H1 (cell line): Measurements from ENCODE around the gene ANKRD17. TPM values are rescaled to one million over a fixed set of nuclear protein-coding genes. Genes with fewer than 3 reads are reported as not detected.

Experiments used
- ASH2L ChIP-seq: fragments of 200-600, 300-600 bp; sonication (generic); IDR thresholded peaks from one replicate; pipeline ENCODE4 v1.7.1; 2017; ENCODE audit warnings: low read length
- BCL11A ChIP-seq, 2 experiments: IDR thresholded peaks; one replicate each; pipeline ENCODE4 v1.6.1; 2011; ENCODE audit warnings: low read depth in 2 of 2, low read length in 2 of 2, mild to moderate bottlenecking in 2 of 2
- CHD1 ChIP-seq: IDR thresholded peaks from 2 replicates; pipeline ENCODE4 v1.6.1; 2012; ENCODE audit warnings: low read depth, low read length, improper control_type of control experiment
- CREB1 ChIP-seq: IDR thresholded peaks from 2 replicates; pipeline ENCODE4 v1.6.1; 2012; ENCODE audit warnings: inconsistent platforms
- EGR1 ChIP-seq: IDR thresholded peaks from 2 replicates; pipeline ENCODE4 v1.6.1; 2011; ENCODE audit warnings: low read depth, low read length, borderline replicate concordance
- JUN ChIP-seq: IDR thresholded peaks from 2 replicates; pipeline ENCODE4 v1.6.1; 2011; ENCODE audit warnings: low read depth, mild to moderate bottlenecking, improper control_type of control experiment, low read length
- JUND ChIP-seq: IDR thresholded peaks from 2 replicates; pipeline ENCODE4 v1.6.1; 2011; ENCODE audit warnings: mild to moderate bottlenecking, improper control_type of control experiment, low read length
- KDM1A ChIP-seq: fragments of 200-600, 300-600 bp; sonication (generic); IDR thresholded peaks from 2 replicates; pipeline ENCODE4 v1.7.1; 2016; ENCODE audit warnings: mild to moderate bottlenecking, low read length, borderline replicate concordance
- KDM4A ChIP-seq: IDR thresholded peaks from one replicate; pipeline ENCODE4 v1.7.1; 2012; ENCODE audit warnings: low read depth, mild to moderate bottlenecking, moderate library complexity, low read length, inconsistent platforms; ENCODE audit not compliant: severe bottlenecking
- KDM5A ChIP-seq: fragments of 200-600 bp; IDR thresholded peaks from 2 replicates; pipeline ENCODE4 v1.7.1; 2012; ENCODE audit warnings: mild to moderate bottlenecking, low read length, inconsistent platforms, mixed read lengths
- NANOG ChIP-seq: IDR thresholded peaks from 2 replicates; pipeline ENCODE4 v1.6.1; 2011; ENCODE audit warnings: low read length, low read depth, mild to moderate bottlenecking, inconsistent platforms; ENCODE audit not compliant: insufficient read depth, poor library complexity, severe bottlenecking
- NRF1 ChIP-seq: IDR thresholded peaks from 2 replicates; pipeline ENCODE4 v1.6.1; 2011; ENCODE audit warnings: mild to moderate bottlenecking, low read depth, low read length, improper control_type of control experiment
- POLR2A ChIP-seq, 2 experiments: IDR thresholded peaks; 1 replicate in 1 of 2; 2 replicates in 1 of 2; pipeline ENCODE4 v1.6.1; 2011; ENCODE audit warnings: low read depth in 2 of 2, low read length in 2 of 2, mild to moderate bottlenecking in 2 of 2; ENCODE audit errors: control extremely low read depth in 1 of 2
- POLR2AphosphoS5 ChIP-seq: IDR thresholded peaks from 2 replicates; pipeline ENCODE4 v1.6.1; 2011; ENCODE audit warnings: low read depth, low read length
- RAD21 ChIP-seq, 2 experiments: IDR thresholded peaks in 1 of 2; conservative IDR thresholded peaks in 1 of 2; 2 replicates each; pipeline ENCODE4 v1.6.1; 2011; ENCODE audit warnings: low read depth in 2 of 2, low read length in 2 of 2, improper control_type of control experiment in 1 of 2, inconsistent platforms in 1 of 2, mild to moderate bottlenecking in 1 of 2, moderate library complexity in 1 of 2
- RBBP5 ChIP-seq: IDR thresholded peaks from 2 replicates; pipeline ENCODE4 v1.7.1; 2012; ENCODE audit warnings: low read depth, mild to moderate bottlenecking, inconsistent platforms, low read length, moderate library complexity, borderline replicate concordance
- SIN3A ChIP-seq, 2 experiments: IDR thresholded peaks in 1 of 2; conservative IDR thresholded peaks in 1 of 2; 2 replicates each; pipeline ENCODE4 v1.6.1; 2011 to 2012; ENCODE audit warnings: low read length in 2 of 2, improper control_type of control experiment in 1 of 2, low read depth in 1 of 2, mild to moderate bottlenecking in 1 of 2
- SP1 ChIP-seq: IDR thresholded peaks from 2 replicates; pipeline ENCODE4 v1.6.1; 2011; ENCODE audit warnings: low read depth, low read length
- SP4 ChIP-seq: IDR thresholded peaks from 2 replicates; pipeline ENCODE4 v1.6.1; 2012; ENCODE audit warnings: low read length, inconsistent platforms
- TBP ChIP-seq: IDR thresholded peaks from 2 replicates; pipeline ENCODE4 v1.6.1; 2011; ENCODE audit warnings: low read depth, low read length, improper control_type of control experiment
- ZNF274 ChIP-seq: IDR thresholded peaks from 2 replicates; pipeline ENCODE4 v1.7.0; 2012; ENCODE audit warnings: low read length, borderline replicate concordance; ENCODE audit errors: extremely low read depth
- polyA plus RNA-seq, 7 experiments: library from polyadenylated mRNA; depleted of rRNA in 3 of 7; stranded (reverse) in 5 of 7; unstranded in 2 of 7; fragments of >200 nt in 5 of 7; fragments of 200-250 nt in 2 of 7; gene quantifications; 1 replicate in 5 of 7; 2 replicates in 1 of 7; 4 replicates in 1 of 7; pipeline versions ENCODE4 v1.2.1 to v1.2.3, GENCODE V29; 2011 to 2013; ENCODE audit warnings: missing spikeins in 2 of 7, mixed read lengths in 2 of 7
- total RNA-seq: library from RNA; stranded (reverse); fragmentation: NEBNext Ultra II Directional; extraction: Animal tissue kit (Norgen Biotek cat#: 25700); gene quantifications from 2 replicates; pipeline ENCODE4 v1.2.1, GENCODE V29; 2021
- TF ChIP-seq, protein P1 (sequence below): IDR thresholded peaks from 2 replicates; pipeline ENCODE4 v1.6.1; 2011; ENCODE audit warnings: low read length, improper control_type of control experiment
- TF ChIP-seq, protein P2 (sequence below): IDR thresholded peaks from 2 replicates; pipeline ENCODE4 v1.6.1; 2012; ENCODE audit warnings: inconsistent platforms

The ANKRD17 gene
- total and polyA plus RNA-seq, 2 of the 8 experiments (the other 6 are each of a cell fraction or from before 2014, with no cell fraction given), result 42.4 to 93.7 TPM

DNA sequence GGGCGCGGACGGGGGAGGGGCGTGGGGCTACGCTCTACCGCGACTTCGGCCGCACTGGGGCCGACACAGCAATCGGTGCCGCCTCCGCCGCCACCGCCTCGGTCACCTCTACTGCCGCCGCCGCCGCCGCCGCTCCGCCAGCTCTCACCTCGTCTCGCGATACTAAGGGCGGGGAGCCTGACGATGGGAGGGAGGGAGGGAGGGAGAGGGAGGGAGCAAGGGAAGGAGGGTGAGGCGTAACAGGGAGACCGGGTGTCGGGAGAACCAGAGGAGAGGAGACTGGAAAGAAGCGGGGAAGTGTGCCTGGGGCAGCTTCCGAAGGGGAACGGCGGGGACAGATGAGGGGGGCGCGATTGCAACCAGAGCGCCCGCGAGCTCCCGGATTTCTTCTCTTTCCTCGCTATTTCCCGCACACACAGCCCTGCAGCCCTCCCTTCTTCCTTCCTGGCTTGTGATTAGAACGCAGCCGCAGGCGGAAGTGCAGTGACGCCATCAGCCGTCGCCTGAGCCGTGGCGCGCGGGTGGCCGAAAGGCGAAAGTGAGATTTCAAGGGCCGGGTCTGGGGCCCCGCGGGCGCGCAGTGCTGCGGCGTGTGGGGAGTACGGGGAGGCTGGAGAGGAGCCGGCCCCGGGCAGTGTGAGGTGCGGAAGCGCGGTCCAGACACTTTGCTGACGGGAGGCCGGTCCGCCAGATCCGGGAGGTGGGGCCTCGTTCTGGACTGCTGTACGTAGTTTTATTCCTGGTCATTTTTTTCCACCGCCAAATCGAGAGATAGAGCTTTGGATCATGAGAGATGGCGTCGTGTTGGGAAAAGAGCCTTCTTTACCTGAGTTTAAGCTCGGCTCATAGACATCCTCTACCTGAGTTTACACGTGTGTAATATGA lies at the start of gene ANKRD17 (continued):
- TF ChIP-seq RAD21 (IDR thresholded peaks at IDR 0.05 in 1 of 2, conservative IDR thresholded peaks at IDR 0.05 in 1 of 2; ENCODE audit: low read depth in 2 of 2, low read length in 2 of 2), result no peak
- TF ChIP-seq POLR2AphosphoS5, result peak; percentile 95
- peak; percentile 98 for TF ChIP-seq CREB1
- peak; percentile 83 for TF ChIP-seq TBP
- peak; percentile 87 for TF ChIP-seq KDM4A
- no peak for TF ChIP-seq BCL11A (IDR thresholded peaks at IDR 0.05; ENCODE audit: low read depth in 2 of 2, low read length in 2 of 2)
- no peak for TF ChIP-seq NANOG
- peak; percentile 26 to 40; a peak in 2 of 4 replicates for TF ChIP-seq SIN3A (conservative IDR thresholded peaks at IDR 0.05 in 1 of 2, IDR thresholded peaks at IDR 0.05 in 1 of 2; ENCODE audit: low read depth in 1 of 2, low read length in 2 of 2)
- TF ChIP-seq JUND, result no peak
- TF ChIP-seq POLR2A (IDR thresholded peaks at IDR 0.05; ENCODE audit: control extremely low read depth in 1 of 2, low read depth in 2 of 2, low read length in 2 of 2), result peak; percentile 89 to 98
- no peak for TF ChIP-seq KDM1A
- TF ChIP-seq EGR1, result peak; percentile 71; the same call in 1 of the 2 replicates
- TF ChIP-seq NRF1, result no peak
- peak; percentile 99 for TF ChIP-seq ASH2L
- TF ChIP-seq KDM5A, result peak; percentile 76
- no peak for TF ChIP-seq SP4
- no peak for TF ChIP-seq CHD1
- TF ChIP-seq ZNF274, result no peak
- TF ChIP-seq JUN, result no peak
- peak; percentile 97 for TF ChIP-seq RBBP5
- TF ChIP-seq, protein P1, sequence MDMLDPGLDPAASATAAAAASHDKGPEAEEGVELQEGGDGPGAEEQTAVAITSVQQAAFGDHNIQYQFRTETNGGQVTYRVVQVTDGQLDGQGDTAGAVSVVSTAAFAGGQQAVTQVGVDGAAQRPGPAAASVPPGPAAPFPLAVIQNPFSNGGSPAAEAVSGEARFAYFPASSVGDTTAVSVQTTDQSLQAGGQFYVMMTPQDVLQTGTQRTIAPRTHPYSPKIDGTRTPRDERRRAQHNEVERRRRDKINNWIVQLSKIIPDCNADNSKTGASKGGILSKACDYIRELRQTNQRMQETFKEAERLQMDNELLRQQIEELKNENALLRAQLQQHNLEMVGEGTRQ, result no peak
- TF ChIP-seq, protein P2, sequence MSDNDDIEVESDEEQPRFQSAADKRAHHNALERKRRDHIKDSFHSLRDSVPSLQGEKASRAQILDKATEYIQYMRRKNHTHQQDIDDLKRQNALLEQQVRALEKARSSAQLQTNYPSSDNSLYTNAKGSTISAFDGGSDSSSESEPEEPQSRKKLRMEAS, result peak; percentile 72; the same call in 1 of the 2 replicates
- TF ChIP-seq SP1, result peak; percentile 43; the same call in 1 of the 2 replicates
